HG02678 (cell line): ENCODE data around the gene RHBDD1.

Source experiments
- ATAC-seq: cut with Tn5 transposase; IDR thresholded peaks from one replicate; pipeline ENCODE4 v1.9.1; 2021; ENCODE audit warnings: mild to moderate bottlenecking, moderate library complexity; ENCODE audit not compliant: unreplicated experiment

RHBDD1 gene

GRCh38 chr2:226978300-226978699 is 142.4 kb downstream of the RHBDD1 start:
- no peak for ATAC-seq

- ATAC-seq: no peak
Measured at GRCh38 chr2:226979004-226979403, 143.2 kb downstream of the RHBDD1 start.

- no peak for ATAC-seq
Measured at GRCh38 chr2:226981791-226982326, 146.0 kb downstream of the RHBDD1 start.

GRCh38 chr2:226983895-226984749 is 148.3 kb downstream of the RHBDD1 start:
- ATAC-seq: no peak

GRCh38 chr2:226984750-226985582 is 149.1 kb downstream of the RHBDD1 start:
- ATAC-seq: peak; percentile 98

- no peak for ATAC-seq
Measured at GRCh38 chr2:226985583-226985946, 149.7 kb downstream of the RHBDD1 start.

GRCh38 chr2:226991663-226992062 is 155.8 kb downstream of the RHBDD1 start:
- no peak for ATAC-seq

GRCh38 chr2:226993171-226993570 is 157.3 kb downstream of the RHBDD1 start:
- no peak for ATAC-seq

GRCh38 chr2:226994775-226995174 is 158.9 kb downstream of the RHBDD1 start:
- ATAC-seq: no peak

- ATAC-seq: peak; percentile 56
Measured at GRCh38 chr2:226995625-226996041, 159.8 kb downstream of the RHBDD1 start.

- ATAC-seq: no peak
Measured at GRCh38 chr2:226999661-227000060, 163.8 kb downstream of the RHBDD1 start.

- ATAC-seq: no peak
Measured at GRCh38 chr2:227000123-227000522, 164.3 kb downstream of the RHBDD1 start.

- ATAC-seq: no peak
Measured at GRCh38 chr2:227004482-227004881, 168.6 kb downstream of the RHBDD1 start.

- ATAC-seq: no peak
Measured at GRCh38 chr2:227006189-227006897, 170.5 kb downstream of the RHBDD1 start.

GRCh38 chr2:227007148-227007547 is 171.3 kb downstream of the RHBDD1 start:
- ATAC-seq: no peak

- no peak for ATAC-seq
Measured at GRCh38 chr2:227007940-227008339, 172.1 kb downstream of the RHBDD1 start.

- ATAC-seq: no peak
Measured at GRCh38 chr2:227010433-227010832, 174.6 kb downstream of the RHBDD1 start.

GRCh38 chr2:227013330-227013729 is 177.5 kb downstream of the RHBDD1 start:
- no peak for ATAC-seq

- no peak for ATAC-seq
Measured at GRCh38 chr2:227013881-227014280, 178.0 kb downstream of the RHBDD1 start.

- no peak for ATAC-seq
Measured at GRCh38 chr2:227016894-227017293, 181.0 kb downstream of the RHBDD1 start.

- ATAC-seq: no peak
Measured at GRCh38 chr2:227020416-227020815, 184.6 kb downstream of the RHBDD1 start.
